Measurements from ENCODE around the gene RPS6KA4. TPM values are rescaled to one million over a fixed set of nuclear protein-coding genes. Genes with fewer than 3 reads are reported as not detected.

Gene RPS6KA4
- polyA plus RNA-seq, 4 donors: 9.4 to 16.3 (median 13.5) TPM

DNA sequence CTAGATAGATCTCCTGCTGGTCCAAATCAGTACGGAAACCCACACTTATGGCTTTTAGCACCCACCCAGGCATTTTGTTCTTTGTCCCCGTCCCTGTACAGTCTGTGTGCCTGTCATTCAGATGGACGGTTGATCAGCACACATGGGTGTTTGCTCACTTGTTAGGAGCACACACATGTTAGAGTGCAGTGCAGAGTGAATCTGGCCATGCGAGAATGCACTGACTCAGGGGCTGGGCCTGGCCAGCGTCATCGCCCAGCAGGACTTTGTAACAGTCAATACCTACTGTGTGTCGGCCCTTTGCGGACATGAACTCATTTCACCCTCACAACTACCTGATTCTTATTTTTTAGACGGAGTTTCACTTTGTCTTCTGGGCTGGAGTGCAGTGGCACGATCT, 3.4 kb downstream of the RPS6KA4 start:
- DNase-seq (ENCODE audit: low read depth in 4 of 4, low spot score in 3 of 4): no peak

DNA sequence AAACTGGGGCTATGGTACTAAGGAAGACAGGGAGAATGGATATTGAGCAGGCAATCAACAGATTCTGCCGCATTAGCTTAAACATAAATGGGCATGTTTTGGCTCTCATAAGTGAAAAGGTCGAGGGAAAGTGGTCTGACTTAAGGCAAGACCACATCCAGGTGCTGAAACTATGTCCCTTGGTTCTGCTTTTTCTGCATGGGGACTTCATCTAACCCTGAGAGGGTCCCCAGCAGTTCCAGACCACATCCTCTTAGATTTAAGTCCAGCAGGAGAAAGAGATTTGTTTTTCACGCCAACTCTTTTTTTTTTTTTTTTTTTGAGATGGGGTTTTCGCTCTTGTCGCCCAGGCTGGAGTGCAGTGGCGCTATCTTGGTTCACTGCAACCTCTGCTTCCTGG, 5.5 kb downstream of the RPS6KA4 start:
- DNase-seq (ENCODE audit: low read depth in 4 of 4, low spot score in 3 of 4): no peak

DNA sequence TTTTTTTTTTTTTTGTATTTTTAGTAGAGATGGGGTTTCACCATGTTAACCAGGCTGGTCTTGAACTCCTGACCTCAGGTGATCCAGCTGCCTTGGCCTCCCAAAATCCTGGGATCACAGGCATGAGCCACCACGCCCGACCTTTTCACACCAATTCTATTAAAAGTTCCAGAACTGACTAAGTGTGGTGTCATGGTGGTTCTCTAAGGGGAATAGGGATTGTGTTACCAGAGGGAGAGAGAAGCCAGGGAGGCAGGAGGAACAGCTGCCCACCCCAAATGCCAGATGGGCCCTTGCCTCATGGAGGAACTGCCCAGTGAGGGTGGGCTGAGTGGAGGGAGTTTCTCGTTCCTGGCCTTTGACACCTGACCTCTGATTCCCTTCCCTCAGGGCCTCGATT, 5.9 kb downstream of the RPS6KA4 start:
- no peak for DNase-seq (ENCODE audit: low read depth in 4 of 4, low spot score in 3 of 4)

DNA sequence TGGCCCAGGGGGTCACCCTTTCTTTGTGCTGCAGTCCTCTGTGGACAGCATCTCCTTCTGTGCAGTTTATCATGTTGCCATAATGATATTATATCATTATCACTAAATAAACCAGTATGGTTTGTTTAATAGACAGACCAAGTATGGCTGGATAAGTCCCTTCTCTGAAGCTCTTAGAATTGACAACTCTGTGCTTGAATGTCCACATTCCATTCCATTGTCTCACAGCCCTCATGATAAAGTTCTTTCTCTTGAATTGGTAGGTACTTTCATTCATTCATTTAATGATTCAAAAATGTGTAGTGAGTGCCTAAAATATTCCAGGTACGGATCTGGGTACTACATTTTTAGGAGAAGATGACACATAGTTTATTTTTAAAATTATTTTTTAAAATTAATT, 7.8 kb downstream of the RPS6KA4 start:
- no peak for DNase-seq (ENCODE audit: low read depth in 4 of 4, low spot score in 3 of 4)

DNA sequence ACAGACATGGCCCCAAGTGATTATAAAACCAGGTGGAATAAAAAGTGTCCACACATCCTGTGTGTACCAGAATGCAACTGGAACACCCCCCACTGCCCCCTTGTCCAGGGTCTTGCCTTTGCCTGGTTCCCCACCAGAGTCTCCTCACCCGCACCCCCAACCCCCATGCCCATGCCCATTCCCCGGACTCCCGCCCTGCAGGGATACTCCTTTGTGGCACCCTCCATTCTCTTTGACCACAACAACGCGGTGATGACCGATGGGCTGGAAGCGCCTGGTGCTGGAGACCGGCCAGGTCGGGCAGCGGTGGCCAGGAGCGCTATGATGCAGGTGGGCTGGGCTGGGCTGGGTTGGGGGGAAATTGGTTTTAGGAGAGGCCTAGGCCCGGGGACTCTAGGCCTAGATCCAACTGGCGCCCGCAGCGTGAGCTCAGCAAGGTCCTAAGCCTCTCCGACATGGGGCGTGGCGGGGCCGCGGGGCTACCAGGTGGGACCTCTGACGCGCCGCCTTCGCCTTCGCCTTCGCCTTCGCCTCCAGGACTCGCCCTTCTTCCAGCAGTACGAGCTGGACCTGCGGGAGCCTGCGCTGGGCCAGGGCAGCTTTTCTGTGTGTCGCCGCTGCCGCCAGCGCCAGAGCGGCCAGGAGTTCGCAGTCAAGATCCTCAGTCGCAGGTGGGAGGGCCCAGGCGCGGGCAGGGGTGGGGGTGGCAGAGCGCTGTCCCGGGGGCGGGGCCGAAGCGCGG, 9.1 kb downstream of the RPS6KA4 start:
- DNase-seq (ENCODE audit: low read depth in 4 of 4, low spot score in 3 of 4): no peak

DNA sequence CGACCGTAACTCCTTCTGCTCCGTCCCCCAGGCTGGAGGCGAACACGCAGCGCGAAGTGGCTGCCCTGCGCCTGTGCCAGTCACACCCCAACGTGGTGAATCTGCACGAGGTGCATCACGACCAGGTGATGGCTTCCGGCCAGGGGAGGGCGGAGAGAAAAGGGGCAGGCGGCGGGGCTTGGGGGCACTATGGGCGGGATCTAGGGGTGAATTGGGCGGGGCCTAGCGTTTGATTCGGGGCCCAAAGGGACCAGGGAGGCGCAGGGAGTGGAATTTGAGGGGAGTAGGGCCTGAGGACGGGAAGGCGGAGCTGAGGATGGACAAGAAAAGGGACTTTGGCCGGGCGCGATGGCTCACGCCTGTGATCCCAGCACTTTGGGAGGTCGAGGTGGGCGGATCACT, 9.7 kb downstream of the RPS6KA4 start:
- DNase-seq (ENCODE audit: low read depth in 4 of 4, low spot score in 3 of 4): no peak

DNA sequence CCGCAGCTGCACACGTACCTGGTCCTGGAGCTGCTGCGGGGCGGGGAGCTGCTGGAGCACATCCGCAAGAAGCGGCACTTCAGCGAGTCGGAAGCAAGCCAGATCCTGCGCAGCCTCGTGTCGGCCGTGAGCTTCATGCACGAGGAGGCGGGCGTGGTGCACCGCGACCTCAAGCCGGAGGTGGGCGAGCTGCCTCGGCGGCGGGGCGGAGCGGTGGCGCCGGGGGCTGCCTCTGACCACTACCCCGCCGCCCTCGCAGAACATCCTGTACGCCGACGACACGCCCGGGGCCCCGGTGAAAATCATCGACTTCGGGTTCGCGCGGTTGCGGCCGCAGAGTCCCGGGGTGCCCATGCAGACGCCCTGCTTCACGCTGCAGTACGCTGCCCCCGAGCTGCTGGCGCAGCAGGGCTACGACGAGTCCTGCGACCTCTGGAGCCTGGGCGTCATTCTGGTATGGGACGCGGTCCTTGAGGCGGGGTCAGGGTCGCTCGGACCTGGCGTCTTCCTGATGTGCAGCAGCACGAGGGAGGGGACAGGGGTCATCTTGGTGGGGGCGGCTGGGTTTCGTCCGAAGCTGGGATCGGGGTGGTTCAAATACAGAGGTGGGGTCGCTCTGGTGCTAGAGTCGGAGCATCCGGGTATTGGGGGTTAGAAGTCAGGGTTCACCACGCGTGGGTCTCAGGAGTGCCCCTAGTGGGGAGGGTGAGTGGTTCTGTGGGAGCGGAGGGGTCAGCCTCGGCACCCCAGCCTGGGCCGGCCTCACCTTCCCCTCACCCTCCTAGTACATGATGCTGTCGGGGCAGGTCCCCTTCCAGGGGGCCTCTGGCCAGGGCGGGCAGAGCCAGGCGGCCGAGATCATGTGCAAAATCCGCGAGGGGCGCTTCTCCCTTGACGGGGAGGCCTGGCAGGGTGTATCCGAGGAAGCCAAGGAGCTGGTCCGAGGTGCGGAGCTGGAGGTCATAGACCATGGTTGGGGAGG, 10.8 kb downstream of the RPS6KA4 start:
- no peak for DNase-seq (ENCODE audit: low read depth in 4 of 4, low spot score in 3 of 4)

DNA sequence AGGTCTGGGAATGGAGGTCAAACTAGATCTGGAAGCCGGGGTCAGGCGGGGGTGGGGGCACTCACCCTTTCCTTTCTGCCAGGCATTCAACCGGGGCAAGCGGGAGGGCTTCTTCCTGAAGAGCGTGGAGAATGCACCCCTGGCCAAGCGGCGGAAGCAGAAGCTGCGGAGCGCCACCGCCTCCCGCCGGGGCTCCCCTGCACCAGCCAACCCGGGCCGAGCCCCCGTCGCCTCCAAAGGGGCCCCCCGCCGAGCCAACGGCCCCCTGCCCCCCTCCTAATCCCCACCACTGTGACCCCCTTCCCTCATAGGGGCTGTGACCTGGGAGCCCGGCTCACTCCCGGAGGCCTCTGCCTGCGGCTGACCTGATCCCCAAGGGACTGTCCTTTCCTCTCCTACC, 12.2 kb downstream of the RPS6KA4 start:
- no peak for DNase-seq (ENCODE audit: low read depth in 4 of 4, low spot score in 3 of 4)

DNA sequence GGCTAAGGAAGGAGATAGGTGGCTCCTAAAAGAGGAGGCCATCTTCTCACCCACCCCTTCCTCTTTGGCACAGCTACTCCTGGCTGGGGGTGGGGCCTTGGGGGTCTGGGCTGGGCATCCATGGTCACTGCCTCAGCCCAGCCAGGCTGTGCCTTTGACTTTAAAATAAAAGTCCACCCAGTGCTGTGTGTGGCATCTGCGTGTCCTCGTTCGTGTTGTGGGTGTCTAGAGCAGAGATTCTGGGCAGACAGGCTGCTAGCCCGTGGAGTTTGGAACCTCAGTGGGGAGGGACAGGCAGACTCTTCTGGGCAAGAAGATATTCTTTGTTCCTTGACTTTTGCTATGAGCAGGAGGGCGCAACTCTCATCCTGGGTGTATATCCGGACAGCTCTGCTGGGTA, 13.1 kb downstream of the RPS6KA4 start:
- no peak for DNase-seq (ENCODE audit: low read depth in 4 of 4, low spot score in 3 of 4)

DNA sequence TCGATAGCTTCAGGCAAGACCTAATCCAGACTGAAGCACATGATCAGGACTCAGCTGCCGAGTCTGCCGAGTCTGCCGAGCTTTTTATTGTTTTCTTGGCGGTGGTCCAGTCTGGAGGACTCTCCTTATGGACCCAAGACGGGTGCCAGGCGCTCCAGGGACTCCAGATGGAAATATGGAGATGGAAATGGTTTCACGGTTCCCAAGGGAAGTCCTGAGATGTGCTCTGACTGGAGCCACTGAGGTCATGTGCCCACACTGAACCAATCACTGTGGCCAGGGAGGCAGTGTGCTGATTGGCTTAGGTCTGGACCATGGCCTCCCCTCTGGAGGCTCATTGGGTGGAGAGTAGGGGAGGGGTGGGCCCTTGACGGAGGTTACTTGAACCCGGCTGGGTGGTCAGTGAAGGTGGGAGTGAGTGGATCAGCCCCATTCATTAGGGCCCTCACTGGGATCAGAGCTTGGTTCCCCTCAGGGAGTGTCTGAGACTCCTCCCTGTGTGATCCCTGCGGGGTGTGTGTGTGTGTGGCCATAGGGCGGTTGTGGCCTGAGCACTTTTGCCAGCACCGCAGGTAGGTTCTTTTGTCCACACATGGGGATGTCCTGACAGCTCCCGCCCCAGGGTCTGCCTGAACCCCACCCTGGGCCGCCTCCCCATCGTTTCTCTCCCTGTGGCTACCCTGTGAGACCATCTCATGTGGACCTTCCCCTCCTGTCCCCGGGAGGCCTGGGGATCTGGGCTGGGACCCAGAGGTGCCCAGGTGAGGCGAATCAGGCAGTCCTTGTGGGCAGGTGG, 14.0 kb downstream of the RPS6KA4 start:
- DNase-seq (ENCODE audit: low read depth in 4 of 4, low spot score in 3 of 4): no peak

DNA sequence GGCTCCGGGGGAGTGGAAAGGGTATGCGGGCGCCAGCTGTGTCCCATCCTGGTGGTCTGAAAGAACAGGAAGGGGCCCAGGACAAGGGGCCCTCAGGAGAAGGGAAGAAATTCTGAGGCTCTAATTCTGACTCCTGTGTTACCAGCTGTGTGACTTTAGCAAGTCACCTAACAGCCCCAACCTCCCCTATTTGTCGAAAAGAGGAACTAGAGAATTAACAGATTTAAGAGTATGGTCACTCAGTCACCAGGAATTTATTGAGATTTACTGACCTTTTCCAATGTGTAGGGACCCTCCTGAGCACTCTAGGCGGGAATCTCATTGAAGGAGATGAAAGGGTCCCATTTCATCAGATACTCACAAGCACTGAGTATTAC, 14.6 kb downstream of the RPS6KA4 start:
- DNase-seq (ENCODE audit: low read depth in 4 of 4, low spot score in 3 of 4): no peak

DNA sequence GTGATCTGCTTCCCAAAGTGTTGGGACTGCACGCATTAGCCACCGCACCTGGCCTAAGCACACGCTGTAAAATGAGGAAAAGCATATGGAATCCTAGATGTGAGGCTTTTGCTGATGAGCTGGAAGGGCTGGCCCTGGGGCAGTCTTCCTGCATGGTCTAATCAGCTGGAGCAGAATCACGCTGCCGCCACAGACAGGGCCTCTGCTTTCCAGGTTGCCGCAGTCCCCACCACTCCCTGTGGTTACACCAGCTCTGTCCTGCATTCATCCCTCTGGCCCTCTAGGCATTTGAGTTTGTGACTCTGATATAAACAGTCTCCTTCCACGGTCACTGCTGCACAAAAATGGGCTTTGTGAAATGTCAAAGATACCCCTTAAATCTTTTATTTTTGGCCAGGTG, 17.1 kb downstream of the RPS6KA4 start:
- DNase-seq (ENCODE audit: low read depth in 4 of 4, low spot score in 3 of 4): no peak

DNA sequence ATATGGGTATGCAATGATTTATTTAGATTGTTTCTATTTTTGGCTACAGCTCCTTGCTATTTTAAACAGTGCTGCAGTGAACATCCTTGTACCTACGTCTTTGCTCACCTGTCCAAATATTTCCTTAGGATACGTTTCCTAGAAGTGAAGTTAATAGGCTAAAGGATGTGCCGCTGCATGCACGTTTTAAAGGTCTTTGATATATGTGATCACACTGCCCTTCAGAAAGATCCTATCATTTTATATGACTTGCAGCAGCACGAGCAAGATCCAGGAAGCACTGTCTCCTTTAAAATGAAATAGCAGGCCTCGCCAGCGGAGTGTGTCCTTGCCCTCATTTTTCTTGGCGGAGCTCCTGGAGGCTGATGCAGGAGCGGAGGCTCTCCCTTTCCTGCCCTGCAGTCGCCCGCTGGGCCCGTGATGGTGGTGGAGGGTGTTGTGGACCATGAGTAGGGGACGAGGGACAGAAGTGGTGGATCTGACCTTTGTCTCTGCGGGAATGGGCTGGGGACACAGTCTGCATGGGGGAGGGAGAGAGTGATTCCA, 19.4 kb downstream of the RPS6KA4 start:
- no peak for DNase-seq (ENCODE audit: low read depth in 4 of 4, low spot score in 3 of 4)

DNA sequence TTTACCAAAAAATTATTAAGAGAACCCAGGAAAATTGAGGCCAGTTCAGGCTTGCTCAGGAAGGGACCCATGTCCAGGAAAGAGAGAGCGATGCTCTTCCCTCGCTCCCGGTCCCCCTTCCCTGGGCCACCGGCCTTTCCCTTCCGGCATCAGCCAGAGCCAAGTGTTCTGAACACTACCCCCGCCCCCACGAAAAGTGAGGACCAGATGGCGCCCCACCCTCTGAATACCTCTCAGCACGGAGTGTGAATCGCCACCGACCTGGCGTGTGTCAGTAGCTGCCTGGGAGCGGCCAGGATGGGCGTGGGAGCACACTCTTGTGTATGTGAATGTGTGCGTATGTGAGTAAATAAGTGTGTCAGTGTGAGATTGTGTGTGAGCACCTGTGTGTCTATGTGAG, 20.2 kb downstream of the RPS6KA4 start:
- DNase-seq (ENCODE audit: low read depth in 4 of 4, low spot score in 3 of 4): no peak

DNA sequence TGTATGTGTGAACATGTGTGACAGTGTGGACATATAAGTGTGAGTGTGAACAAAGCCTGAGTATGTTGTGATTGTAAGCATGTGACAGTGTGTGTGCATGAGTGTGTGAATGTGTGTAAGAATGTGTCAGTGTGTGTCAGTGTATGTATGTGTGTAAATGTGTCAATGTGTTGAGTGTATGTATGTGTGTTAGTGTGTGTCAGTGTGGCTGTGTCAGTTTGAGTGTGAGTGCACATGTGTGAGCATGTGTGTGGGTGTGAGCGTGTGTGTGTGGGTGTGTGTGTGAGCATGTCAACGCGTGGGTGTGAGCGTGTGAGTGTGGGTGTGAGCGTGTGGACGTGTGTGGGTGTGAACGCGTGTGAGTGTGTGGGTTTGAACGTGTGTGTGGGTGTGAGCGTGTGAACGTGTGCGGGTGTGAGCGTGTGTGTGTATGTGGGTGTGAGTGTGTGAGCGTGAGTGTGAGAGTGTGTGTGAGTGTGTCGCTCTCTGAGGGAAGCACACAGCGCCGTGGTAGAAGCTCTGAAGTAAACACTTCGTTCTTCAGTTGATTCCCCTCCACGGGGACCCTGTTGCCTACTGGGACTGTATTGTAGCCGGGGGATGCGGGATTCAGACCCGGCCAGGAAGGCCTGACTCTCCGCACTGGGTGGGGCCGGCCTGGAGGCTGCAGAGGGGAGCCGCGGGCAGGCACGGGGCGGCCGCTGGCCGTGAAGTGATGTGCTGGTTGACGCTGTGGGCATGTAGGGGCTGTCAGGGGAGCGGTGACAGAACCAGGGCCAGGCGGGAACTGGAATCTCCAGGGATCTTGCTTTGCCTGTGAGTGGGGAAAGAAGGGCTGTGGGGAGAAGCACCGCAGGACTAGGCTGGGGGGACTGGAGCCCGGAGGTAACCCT, 21.1 kb downstream of the RPS6KA4 start:
- DNase-seq (ENCODE audit: low read depth in 4 of 4, low spot score in 3 of 4): no peak

DNA sequence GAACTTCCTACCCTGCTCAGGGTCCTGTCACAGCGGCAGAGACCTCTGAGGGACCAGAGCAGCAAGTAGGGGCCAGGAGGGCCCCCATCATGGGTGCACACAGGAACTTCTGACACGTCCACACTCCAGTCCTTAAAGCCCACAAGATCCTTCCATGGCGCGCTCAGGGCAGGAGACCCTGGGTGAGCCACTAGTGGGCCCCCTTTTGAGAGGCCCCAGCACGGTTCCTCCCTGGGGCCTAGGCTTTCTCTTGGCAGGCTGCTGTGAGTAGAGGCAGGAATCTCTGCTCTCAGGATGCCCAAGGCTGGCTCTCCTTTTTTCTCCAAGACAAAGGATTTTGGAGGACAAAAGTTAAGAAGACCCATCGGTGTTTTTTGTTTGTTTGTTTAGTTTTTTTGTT, 22.4 kb downstream of the RPS6KA4 start:
- DNase-seq (ENCODE audit: low read depth in 4 of 4, low spot score in 3 of 4): no peak

DNA sequence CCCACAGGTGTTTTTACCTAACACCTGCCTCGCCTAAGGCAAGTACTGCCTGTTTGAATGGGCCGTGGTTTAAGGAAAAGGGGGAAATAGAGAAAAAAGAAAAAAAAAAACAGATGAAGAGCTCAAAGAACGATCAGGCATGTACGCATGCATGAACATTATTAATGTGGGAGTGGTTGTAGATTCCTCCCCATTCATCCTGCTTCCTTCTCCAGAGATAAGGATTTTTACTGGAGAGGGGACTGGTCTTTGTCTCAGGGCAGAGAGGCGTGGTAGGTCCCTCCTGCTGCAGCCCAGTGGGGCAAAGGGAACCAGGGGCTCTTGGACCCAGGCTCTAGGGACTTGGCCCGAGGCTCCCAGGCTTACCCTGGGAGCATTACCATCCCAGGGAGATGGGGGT, 23.1 kb downstream of the RPS6KA4 start:
- DNase-seq (ENCODE audit: low read depth in 4 of 4, low spot score in 3 of 4): no peak

DNA sequence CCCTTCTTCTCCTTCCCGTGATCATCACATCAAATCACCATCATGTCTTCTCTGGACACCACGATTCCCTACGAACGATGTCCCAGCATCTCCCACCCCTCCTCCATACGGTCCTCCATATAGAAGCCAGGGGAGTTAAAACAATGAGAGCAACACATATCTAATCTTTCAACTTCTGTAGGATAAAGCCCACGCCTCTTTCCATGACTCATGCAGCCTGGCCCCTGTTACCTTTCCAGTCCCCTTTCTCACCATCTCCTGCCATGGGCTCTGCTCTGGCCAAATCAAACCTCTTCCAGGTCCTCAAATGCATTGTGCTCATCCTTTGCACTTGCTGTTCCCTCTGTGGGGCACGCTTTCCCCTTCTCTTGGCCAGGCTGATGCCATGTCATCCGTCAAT, 23.6 kb downstream of the RPS6KA4 start:
- DNase-seq (ENCODE audit: low read depth in 4 of 4, low spot score in 3 of 4): no peak

DNA sequence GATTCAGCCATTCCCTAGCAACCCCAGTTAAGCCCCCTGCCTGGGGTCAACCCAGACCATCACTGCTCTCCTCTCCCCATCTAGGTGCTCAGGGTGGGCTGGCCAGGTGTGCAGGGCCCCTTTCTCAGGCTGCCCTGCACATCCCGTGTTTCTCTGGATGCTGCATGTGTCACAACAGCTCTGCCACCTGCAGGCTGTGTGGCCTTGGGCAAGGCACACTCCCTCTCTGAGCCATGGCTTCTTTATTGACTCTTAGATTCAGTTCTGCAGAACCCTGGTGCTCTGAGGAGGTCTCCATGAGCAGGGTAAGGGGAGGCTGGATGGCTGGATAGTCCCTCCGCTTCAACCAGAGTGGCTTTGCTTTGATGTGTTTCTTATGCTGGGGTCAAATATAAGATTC, 24.6 kb downstream of the RPS6KA4 start:
- no peak for DNase-seq (ENCODE audit: low read depth in 4 of 4, low spot score in 3 of 4)
